OCI-LY7 (cell line): ENCODE results near the gene NTRK3.

Experiments used
- CTCF ChIP-seq: fragments of 200-600 bp; sonication (generic); conservative IDR thresholded peaks from 2 replicates; pipeline ENCODE4 v1.5.1; 2014; ENCODE audit warnings: mild to moderate bottlenecking, antibody characterized with exemption, low read length, moderate library complexity, mixed read lengths
- EZH2phosphoT487 ChIP-seq: fragments of 200-600 bp; sonication (generic); IDR thresholded peaks from 2 replicates; pipeline ENCODE4 v1.6.1; 2018; ENCODE audit warnings: low read depth, borderline replicate concordance, mild to moderate bottlenecking, mixed run types, antibody characterized with exemption, low read length, moderate library complexity, mixed read lengths

GRCh38 chr15:88011533-88011932, 245.0 kb downstream of the NTRK3 start:
- TF ChIP-seq CTCF = no peak
- no peak for TF ChIP-seq EZH2phosphoT487
